GM12892 (cell line): ENCODE measurements around the gene HNRNPUL2.

Source experiments
- POLR2A ChIP-seq: IDR thresholded peaks from 2 replicates; pipeline ENCODE4 v1.6.1; 2011; ENCODE audit warnings: low read depth, low read length, control low read depth
- POLR2AphosphoS5 ChIP-seq: IDR thresholded peaks from 2 replicates; pipeline ENCODE4 v1.6.1; 2011; ENCODE audit warnings: low read depth, low read length, control low read depth
- TAF1 ChIP-seq: IDR thresholded peaks from 2 replicates; pipeline ENCODE4 v1.6.1; 2011; ENCODE audit warnings: low read depth, mild to moderate bottlenecking, control low read depth, low read length, borderline replicate concordance

DNA sequence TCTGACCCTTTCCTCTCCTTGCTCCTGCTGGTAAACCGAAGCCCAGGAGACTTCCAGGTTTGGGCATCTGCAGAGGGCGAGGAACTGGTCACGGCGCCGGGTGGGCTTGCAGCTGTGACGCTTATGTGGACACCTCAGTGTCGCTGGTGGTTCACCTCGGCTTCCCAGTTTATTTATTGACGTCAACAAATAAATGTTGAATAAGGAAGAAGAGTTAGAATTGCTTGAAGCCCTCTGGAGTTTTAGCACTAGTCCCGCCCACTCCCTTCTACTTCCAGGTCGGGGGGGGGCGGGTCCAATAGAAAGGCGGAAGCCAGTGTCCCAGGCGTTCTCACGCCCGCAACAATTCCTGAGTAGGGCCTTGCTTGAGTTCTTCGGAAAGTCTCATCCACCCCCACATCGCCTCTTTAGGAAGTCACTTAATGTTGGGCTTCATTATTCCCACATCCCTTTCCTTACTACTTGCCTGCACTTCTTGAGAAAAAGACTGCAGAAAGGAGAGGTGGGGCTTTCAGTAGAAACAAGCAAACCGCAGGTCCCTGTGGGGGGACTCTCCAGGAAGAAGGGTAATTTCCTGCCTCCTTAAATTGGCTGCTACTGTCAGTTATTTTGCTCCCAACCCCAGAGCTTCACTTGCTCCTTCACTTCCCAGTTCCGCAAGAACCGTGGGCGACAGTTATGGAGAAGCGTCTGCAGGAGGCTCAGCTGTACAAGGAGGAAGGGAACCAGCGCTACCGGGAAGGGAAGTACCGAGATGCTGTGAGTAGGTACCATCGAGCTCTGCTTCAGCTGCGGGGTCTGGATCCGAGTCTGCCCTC, 1.1 kb upstream of the HNRNPUL2 start, which contains the start of gene TTC9C:
- TF ChIP-seq POLR2AphosphoS5 (peak; percentile 64; the same call in 1 of the 2 replicates), TAF1 (peak; percentile 14; the same call in 1 of the 2 replicates), POLR2A (peak; percentile 69; the same call in 1 of the 2 replicates)
